H1 (cell line): ENCODE measurements around the gene ACTBL2. TPM values are rescaled to one million over a fixed set of nuclear protein-coding genes. Genes with fewer than 3 reads are reported as not detected.

ENCODE experiments used
- BCL11A ChIP-seq, 2 experiments: IDR thresholded peaks; one replicate each; pipeline ENCODE4 v1.6.1; 2011; ENCODE audit warnings: low read depth in 2 of 2, low read length in 2 of 2, mild to moderate bottlenecking in 2 of 2
- PHF8 ChIP-seq: fragments of 200-600 bp; sonication (generic); conservative IDR thresholded peaks from 2 replicates; pipeline ENCODE4 v1.7.1; 2012; ENCODE audit warnings: low read depth, mild to moderate bottlenecking, inconsistent platforms, low read length, moderate library complexity
- polyA plus RNA-seq, 7 experiments: library from polyadenylated mRNA; depleted of rRNA in 3 of 7; stranded (reverse) in 5 of 7; unstranded in 2 of 7; fragments of >200 nt in 5 of 7; fragments of 200-250 nt in 2 of 7; gene quantifications; 1 replicate in 5 of 7; 2 replicates in 1 of 7; 4 replicates in 1 of 7; pipeline versions ENCODE4 v1.2.1 to v1.2.3, GENCODE V29; 2011 to 2013; ENCODE audit warnings: missing spikeins in 2 of 7, mixed read lengths in 2 of 7
- total RNA-seq: library from RNA; stranded (reverse); fragmentation: NEBNext Ultra II Directional; extraction: Animal tissue kit (Norgen Biotek cat#: 25700); gene quantifications from 2 replicates; pipeline ENCODE4 v1.2.1, GENCODE V29; 2021
- TF ChIP-seq, protein P1 (sequence below): IDR thresholded peaks from 2 replicates; pipeline ENCODE4 v1.6.1; 2012; ENCODE audit warnings: inconsistent platforms

ACTBL2 gene
- total and polyA plus RNA-seq, 2 of the 8 experiments (the other 6 are each of a cell fraction or from before 2014, with no cell fraction given): not detected

DNA sequence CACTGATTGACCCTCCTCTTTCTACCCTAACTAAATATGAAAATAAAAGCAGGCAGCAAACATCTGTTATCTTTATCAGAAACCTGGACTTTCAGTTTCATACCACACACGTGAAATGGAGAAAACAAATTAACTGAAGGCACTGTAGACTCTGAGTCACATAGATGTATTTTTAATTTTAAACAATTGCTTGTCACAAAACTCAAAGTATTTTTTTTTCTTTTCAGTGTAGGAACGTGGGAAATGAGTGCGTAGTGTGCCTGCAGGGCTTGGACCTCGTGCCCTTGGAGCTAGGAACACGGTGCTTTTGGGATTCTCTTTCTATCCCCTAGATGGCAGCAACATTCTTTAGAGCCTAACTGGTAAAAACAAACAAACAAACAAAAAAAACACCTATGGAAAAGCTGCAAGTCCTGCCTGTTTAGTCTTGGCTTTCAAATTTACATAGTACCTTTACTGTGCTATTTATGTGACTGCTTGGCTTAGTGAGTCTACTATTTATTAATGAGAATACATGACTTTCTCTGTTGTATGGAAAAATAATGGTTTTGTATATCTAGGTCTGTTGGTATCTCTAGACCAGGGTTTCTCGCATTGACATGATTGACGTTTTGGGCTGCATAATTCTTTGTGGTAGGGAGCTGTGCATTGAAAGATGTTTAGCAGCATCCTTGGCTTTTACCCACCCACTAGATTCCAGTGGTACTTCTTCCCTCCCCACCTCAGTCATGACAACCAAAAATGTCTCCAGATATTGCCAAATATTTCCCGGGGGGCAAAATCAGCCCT, 16.8 kb upstream of the ACTBL2 start (continued):
- no peak for TF ChIP-seq BCL11A (IDR thresholded peaks at IDR 0.05; ENCODE audit: low read depth in 2 of 2, low read length in 2 of 2)
- no peak for TF ChIP-seq PHF8
- TF ChIP-seq, protein P1, sequence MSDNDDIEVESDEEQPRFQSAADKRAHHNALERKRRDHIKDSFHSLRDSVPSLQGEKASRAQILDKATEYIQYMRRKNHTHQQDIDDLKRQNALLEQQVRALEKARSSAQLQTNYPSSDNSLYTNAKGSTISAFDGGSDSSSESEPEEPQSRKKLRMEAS: peak; percentile 93
